Psoas muscle (tissue), 8 donors: ENCODE data around the gene PPP1CB. TPM values are rescaled to one million over a fixed set of nuclear protein-coding genes. Genes with fewer than 3 reads are reported as not detected.

Experiments
- ATAC-seq, 4 donors: fragments of 200-7000 bp; cut with Tn5 transposase; one replicate each; pipeline ENCODE4 v1.9.1; 2020; ENCODE audit warnings: moderate library complexity in 3 of 4, mild to moderate bottlenecking in 2 of 4
- DNase-seq, 2 donors: peaks; one replicate each; pipeline ENCODE4 v3.0.0-alpha.2; 2020
- H3K27ac ChIP-seq: fragments of 200-600 bp; one replicate; pipeline ENCODE4 v1.8.0; 2022
- H3K27me3 ChIP-seq, 3 donors: fragments of 200-600 bp in 1 of 3; one replicate each; pipeline versions ENCODE4 v1.6.1 to v1.8.0; 2013 to 2022; ENCODE audit warnings: low read length in 2 of 3, mild to moderate bottlenecking in 2 of 3, moderate library complexity in 1 of 3; ENCODE audit not compliant: insufficient read depth in 3 of 3
- H3K36me3 ChIP-seq, 2 donors: fragments of 200-600 bp in 1 of 2; one replicate each; pipeline versions ENCODE4 v1.6.1 to v1.8.0; 2013 to 2022; ENCODE audit warnings: low read depth in 1 of 2, mild to moderate bottlenecking in 1 of 2, moderate library complexity in 1 of 2; ENCODE audit not compliant: insufficient read depth in 1 of 2
- H3K4me1 ChIP-seq: fragments of 200-600 bp; one replicate; pipeline ENCODE4 v1.8.0; 2022
- H3K4me3 ChIP-seq: fragments of 200-600 bp; one replicate; pipeline ENCODE4 v1.8.0; 2022; ENCODE audit warnings: mild to moderate bottlenecking
- H3K9me3 ChIP-seq: fragments of 200-600 bp; one replicate; pipeline ENCODE4 v1.8.0; 2022
- WGBS, 3 donors: extraction: QIAGEN DNeasy Blood & Tissue Kit; methylation state at CpG; one replicate each; pipeline versions ENCODE4 v1.1.6 to v1.1.7; 2013; 5-methylcytosine and 5-hydroxymethylcytosine counted together
- intact Hi-C, 2 donors: fragments of 100-400 bp; cut with DNase I; formaldehyde crosslinking; loops; one replicate each; pipeline versions ENCODE4 v1.11.0 to v1.14.2; 2022
- polyA plus RNA-seq, 3 donors: library from polyadenylated mRNA; stranded (reverse); fragments of 200-250 nt; gene quantifications; one replicate each; pipeline ENCODE4 v1.2.3, GENCODE V29; 2013
- total RNA-seq, 4 donors: library from RNA; stranded (reverse); fragmentation: NEBNext Ultra II Directional in 2 of 4; extraction: Animal tissue kit (Norgen Biotek cat#: 25700) in 2 of 4; gene quantifications; one replicate each; pipeline versions ENCODE4 v1.2.1 to v1.2.4, GENCODE V29; 2021 to 2023
- TF ChIP-seq, protein P1 (sequence below): fragments of 200-600 bp; IDR thresholded peaks from one replicate; pipeline ENCODE4 v1.8.0; 2022; ENCODE audit warnings: antibody characterized with exemption
- donor health status: healthy with polysubstance abuse.
- donor health status: DM: no; HTN: no; CAD: no; lungs with moderate emphysema.
- donor health status: Bipolar disorder and iron deficiency.
- donor health status: healthy.
- donor health status: DM: yes; HTN: yes; CAD: no.
- donor health status: DM: no; HTN: no; CAD: no.
- donor health status: DM: no; HTN: no; CAD: no.
- donor health status: DM: yes; HTN: yes; CAD: no.

PPP1CB gene
- total and polyA plus RNA-seq, 7 donors = 191 to 628 (median 448) TPM

- no peaks in the 10 kb centered on the region for H3K9me3 ChIP-seq
- peaks cover 38% of the 10 kb centered on the region for H3K4me1 ChIP-seq
- intact Hi-C loops = no loop called here
These were observed 2.7 kb upstream of the PPP1CB start for GRCh38 chr2:28748941-28749340.

GRCh38 chr2:28749526-28749925 lies 2.1 kb upstream of the PPP1CB start:
- TF ChIP-seq, protein P1, sequence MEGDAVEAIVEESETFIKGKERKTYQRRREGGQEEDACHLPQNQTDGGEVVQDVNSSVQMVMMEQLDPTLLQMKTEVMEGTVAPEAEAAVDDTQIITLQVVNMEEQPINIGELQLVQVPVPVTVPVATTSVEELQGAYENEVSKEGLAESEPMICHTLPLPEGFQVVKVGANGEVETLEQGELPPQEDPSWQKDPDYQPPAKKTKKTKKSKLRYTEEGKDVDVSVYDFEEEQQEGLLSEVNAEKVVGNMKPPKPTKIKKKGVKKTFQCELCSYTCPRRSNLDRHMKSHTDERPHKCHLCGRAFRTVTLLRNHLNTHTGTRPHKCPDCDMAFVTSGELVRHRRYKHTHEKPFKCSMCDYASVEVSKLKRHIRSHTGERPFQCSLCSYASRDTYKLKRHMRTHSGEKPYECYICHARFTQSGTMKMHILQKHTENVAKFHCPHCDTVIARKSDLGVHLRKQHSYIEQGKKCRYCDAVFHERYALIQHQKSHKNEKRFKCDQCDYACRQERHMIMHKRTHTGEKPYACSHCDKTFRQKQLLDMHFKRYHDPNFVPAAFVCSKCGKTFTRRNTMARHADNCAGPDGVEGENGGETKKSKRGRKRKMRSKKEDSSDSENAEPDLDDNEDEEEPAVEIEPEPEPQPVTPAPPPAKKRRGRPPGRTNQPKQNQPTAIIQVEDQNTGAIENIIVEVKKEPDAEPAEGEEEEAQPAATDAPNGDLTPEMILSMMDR = no peak
- Histone ChIP-seq H3K4me1 (peaks cover 41% of the 10 kb centered on the region), H3K4me3 (no peak overlapping the region), H3K27ac (peak overlapping the region; percentile 99), H3K36me3 (no peaks in the 10 kb centered on the region), H3K9me3 (no peaks in the 10 kb centered on the region), H3K27me3 (no peaks in the 10 kb centered on the region)
- ATAC-seq (no peak), DNase-seq (no peak)
- intact Hi-C loops = no loop called here
- 92 to 99% (median 98%) methylated on average over 6 of the region's 6 CpGs for WGBS, 3 donors

More at GRCh38 chr2:28748941-28749340, 2.7 kb upstream of the PPP1CB start:
- TF ChIP-seq, protein P1 = no peak
- no peaks in the 10 kb centered on the region for H3K36me3 ChIP-seq
- ATAC-seq = no peak
- no peak overlapping the region for H3K4me3 ChIP-seq
- WGBS, 3 donors = 88 to 100% (median 92%) methylated on average over 1 of the region's 1 CpG
- peak overlapping the region; percentile 7 for H3K27ac ChIP-seq
- no peaks in the 10 kb centered on the region for H3K27me3 ChIP-seq
- no peak for DNase-seq

DNA sequence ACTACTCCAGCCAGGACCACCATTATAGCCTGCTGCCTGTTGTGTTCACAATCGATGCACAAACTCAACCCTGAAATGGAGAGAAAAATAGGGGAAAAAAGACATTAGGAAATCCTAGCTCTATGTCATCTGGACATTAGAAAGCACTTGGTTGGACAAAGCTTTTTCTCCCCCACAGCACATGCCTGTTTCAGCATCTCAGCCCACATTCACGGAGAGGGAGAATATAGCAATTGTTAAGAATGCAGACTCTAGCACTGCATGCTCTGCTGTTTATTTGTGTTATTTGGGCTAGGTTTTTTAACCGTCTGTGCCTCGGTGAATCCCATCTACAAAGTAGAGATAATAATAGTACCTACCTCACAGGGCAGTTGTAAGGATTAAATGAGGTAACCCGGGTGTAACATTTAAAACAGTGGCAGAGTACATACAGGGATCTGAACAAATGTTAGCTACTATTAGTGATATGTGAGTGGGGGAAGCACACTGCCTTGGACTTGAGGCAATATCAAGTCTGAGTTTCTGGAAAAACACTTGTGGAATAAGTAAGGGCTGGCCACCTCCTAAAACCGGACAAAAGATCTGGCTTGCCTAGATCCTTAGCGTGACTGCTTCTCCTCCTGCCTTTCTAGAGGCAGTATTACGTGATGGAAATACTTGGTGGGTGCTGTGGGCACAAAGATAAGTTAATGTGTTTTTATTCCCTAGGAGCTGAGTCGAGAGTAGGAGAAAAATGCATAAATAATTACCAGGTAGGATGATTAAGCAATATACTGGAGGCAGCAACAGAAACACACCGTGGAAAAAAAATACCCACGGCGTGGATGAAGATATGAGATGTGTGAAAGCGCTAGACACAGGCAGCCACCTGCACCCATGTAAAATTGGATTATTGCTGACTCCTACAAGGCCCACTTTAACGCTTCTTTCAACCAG lies 1.0 kb upstream of the PPP1CB start:
- H3K4me1 ChIP-seq = peaks cover 41% of the 10 kb centered on the region
- 5 to 12% (median 9%) methylated on average over 14 of the region's 14 CpGs for WGBS, 3 donors
- ATAC-seq (peak in 1 of 4 donors; percentile 2), DNase-seq (no peak)
- peak overlapping the region; percentile 78 for H3K4me3 ChIP-seq
- no peaks in the 10 kb centered on the region for H3K9me3 ChIP-seq
- H3K27ac ChIP-seq = peak overlapping the region; percentile 99
- H3K27me3 ChIP-seq = no peaks in the 10 kb centered on the region
- H3K36me3 ChIP-seq = no peaks in the 10 kb centered on the region
- intact Hi-C loops = loop anchor here in 1 of 2 donors (1.0 to 5.0 kb wide), 4 partner anchors 16 to 156 kb away; no protein-coding TSS in a partner anchor
- TF ChIP-seq, protein P1 = no peak

GRCh38 chr2:28751956-28752630 lies 463 bp downstream of the PPP1CB start:
- H3K4me1 ChIP-seq = peaks cover 43% of the 10 kb centered on the region
- H3K27me3 ChIP-seq = no peaks in the 10 kb centered on the region
- DNase-seq (peak in 1 of 2 donors; percentile 68), ATAC-seq (peak; percentile 56 to 66 (median 58))
- H3K4me3 ChIP-seq = peak overlapping the region; percentile 78
- WGBS, 3 donors = 0 to 1% (median 0%) methylated on average over 50 to 78 of the region's 78 CpGs
- TF ChIP-seq, protein P1 = no peak
- intact Hi-C loops = loop anchor here in 1 of 2 donors (1.0 to 5.0 kb wide), 6 partner anchors 17 to 185 kb away; no protein-coding TSS in a partner anchor
- H3K27ac ChIP-seq = peak overlapping the region; percentile 99
- no peaks in the 10 kb centered on the region for H3K9me3 ChIP-seq
- H3K36me3 ChIP-seq = no peaks in the 10 kb centered on the region
